Kidney (tissue), 14 donors: ENCODE data around the gene ZNF460. TPM values are rescaled to one million over a fixed set of nuclear protein-coding genes. Genes with fewer than 3 reads are reported as not detected.

ENCODE experiments used
- DNase-seq, 5 donors: peaks; one replicate each; pipeline ENCODE4 v3.0.0-alpha.2; 2013 to 2020
- FAIRE-seq: peaks from 2 replicates; lab custom pipeline; 2012; peaks lifted over from hg19 to GRCh38; lab: Jason Lieb, UNC
- H3K27ac ChIP-seq, 2 donors: one replicate each; pipeline ENCODE4 v1.7.0; 2013; ENCODE audit warnings: low read depth in 2 of 2, low read length in 2 of 2, inconsistent platforms in 1 of 2
- H3K27me3 ChIP-seq: one replicate; pipeline ENCODE4 v1.7.1; 2013; ENCODE audit warnings: low read length, inconsistent platforms; ENCODE audit not compliant: control insufficient read depth, insufficient read depth
- H3K36me3 ChIP-seq, 3 donors: one replicate each; pipeline versions ENCODE4 v1.7.0 to v1.7.1; 2013; ENCODE audit warnings: low read length in 3 of 3, control low read depth in 1 of 3, inconsistent platforms in 1 of 3; ENCODE audit not compliant: insufficient read depth in 3 of 3, control insufficient read depth in 2 of 3
- H3K4me1 ChIP-seq, 3 donors: one replicate each; pipeline versions ENCODE4 v1.7.0 to v1.7.1; 2013; ENCODE audit warnings: low read length in 3 of 3, inconsistent platforms in 1 of 3, low read depth in 1 of 3; ENCODE audit not compliant: control insufficient read depth in 2 of 3, insufficient read depth in 2 of 3
- H3K4me3 ChIP-seq, 3 donors: one replicate each; pipeline versions ENCODE4 v1.7.0 to v1.8.1; 2013; ENCODE audit warnings: low read length in 3 of 3, control low read depth in 1 of 3, inconsistent platforms in 1 of 3
- H3K9ac ChIP-seq, 3 donors: one replicate each; pipeline versions ENCODE4 v1.7.0 to v1.7.1; 2013; ENCODE audit warnings: low read length in 3 of 3, control low read depth in 1 of 3, inconsistent platforms in 1 of 3
- H3K9me3 ChIP-seq, 3 donors: one replicate each; pipeline versions ENCODE4 v1.7.0 to v1.7.1; 2013; ENCODE audit warnings: low read length in 3 of 3, control low read depth in 1 of 3, inconsistent platforms in 1 of 3; ENCODE audit not compliant: control insufficient read depth in 2 of 3, insufficient read depth in 1 of 3
- intact Hi-C: fragments of 100-400 bp; cut with DNase I; formaldehyde crosslinking; loops from one replicate; pipeline ENCODE4 v1.11.1; 2022
- polyA plus RNA-seq: library from polyadenylated mRNA; stranded (reverse); fragments of 350-450 nt; fragmentation: Illumina TruSeq; extraction: RNeasy Lipid Tissue Mini Kit (QIAGEN cat#74804); gene quantifications from one replicate; pipeline ENCODE4 v1.2.3, GENCODE V29; 2014; ENCODE audit warnings: low read depth, low replicate concordance; ENCODE audit not compliant: insufficient read depth
- total RNA-seq: library from RNA; stranded (reverse); fragmentation: NEBNext Ultra II Directional; extraction: Animal tissue kit (Norgen Biotek cat#: 25700); gene quantifications from one replicate; pipeline ENCODE4 v1.2.1, GENCODE V29; 2021
- TF ChIP-seq, protein P1 (sequence below): IDR thresholded peaks from 3 replicates; pipeline ENCODE4 v1.5.1; 2012; ENCODE audit warnings: mild to moderate bottlenecking, moderate library complexity, borderline replicate concordance; ENCODE audit not compliant: insufficient read depth; ENCODE audit errors: extremely low read depth
- donor health status: control.
- donor health status: control.
- donor health status: control.
- donor health status: control.
- donor health status: control.
- donor health status: DM: yes; HTN: yes; CAD: no.
- donor health status: Normal renal cell carcinoma (clear cell type).

Gene ZNF460
- total and polyA plus RNA-seq, 2 donors from 2014 or later = 0.62 to 81.3 TPM

DNA sequence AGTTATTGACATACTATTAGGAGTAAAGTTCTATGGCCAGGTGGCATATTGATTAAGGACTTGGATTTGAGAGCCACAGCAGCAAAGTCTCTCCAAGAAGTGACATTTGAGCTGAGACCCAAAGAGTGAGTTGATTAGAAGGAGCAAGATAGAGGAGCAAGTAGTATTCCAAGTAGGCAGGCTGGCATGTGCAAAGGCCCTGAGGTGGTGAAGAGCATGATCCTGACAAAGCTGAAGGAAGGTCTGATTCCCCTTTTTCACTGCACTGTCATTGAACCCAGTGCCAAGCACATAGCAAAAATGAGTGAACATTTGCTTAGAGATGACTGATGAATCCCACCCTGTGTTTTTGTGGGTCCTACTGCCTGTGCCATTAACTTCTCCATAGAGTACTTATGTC lies 44.7 kb downstream of the ZNF460 start:
- Histone ChIP-seq H3K27ac (no peak overlapping the region), H3K9me3 (peaks cover 0 to 5% (median 0%) of the 10 kb centered on the region in 3 donors), H3K9ac (no peak overlapping the region), H3K27me3 (no peaks in the 10 kb centered on the region), H3K4me3 (no peak overlapping the region), H3K4me1 (peaks cover 4 to 14% (median 10%) of the 10 kb centered on the region in 3 donors), H3K36me3 (peaks cover 21 to 47% (median 36%) of the 10 kb centered on the region in 3 donors)
- TF ChIP-seq, protein P1, sequence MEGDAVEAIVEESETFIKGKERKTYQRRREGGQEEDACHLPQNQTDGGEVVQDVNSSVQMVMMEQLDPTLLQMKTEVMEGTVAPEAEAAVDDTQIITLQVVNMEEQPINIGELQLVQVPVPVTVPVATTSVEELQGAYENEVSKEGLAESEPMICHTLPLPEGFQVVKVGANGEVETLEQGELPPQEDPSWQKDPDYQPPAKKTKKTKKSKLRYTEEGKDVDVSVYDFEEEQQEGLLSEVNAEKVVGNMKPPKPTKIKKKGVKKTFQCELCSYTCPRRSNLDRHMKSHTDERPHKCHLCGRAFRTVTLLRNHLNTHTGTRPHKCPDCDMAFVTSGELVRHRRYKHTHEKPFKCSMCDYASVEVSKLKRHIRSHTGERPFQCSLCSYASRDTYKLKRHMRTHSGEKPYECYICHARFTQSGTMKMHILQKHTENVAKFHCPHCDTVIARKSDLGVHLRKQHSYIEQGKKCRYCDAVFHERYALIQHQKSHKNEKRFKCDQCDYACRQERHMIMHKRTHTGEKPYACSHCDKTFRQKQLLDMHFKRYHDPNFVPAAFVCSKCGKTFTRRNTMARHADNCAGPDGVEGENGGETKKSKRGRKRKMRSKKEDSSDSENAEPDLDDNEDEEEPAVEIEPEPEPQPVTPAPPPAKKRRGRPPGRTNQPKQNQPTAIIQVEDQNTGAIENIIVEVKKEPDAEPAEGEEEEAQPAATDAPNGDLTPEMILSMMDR = no peak
- no peak for FAIRE-seq
- DNase-seq = no peak
- intact Hi-C loops = no loop called here

DNA sequence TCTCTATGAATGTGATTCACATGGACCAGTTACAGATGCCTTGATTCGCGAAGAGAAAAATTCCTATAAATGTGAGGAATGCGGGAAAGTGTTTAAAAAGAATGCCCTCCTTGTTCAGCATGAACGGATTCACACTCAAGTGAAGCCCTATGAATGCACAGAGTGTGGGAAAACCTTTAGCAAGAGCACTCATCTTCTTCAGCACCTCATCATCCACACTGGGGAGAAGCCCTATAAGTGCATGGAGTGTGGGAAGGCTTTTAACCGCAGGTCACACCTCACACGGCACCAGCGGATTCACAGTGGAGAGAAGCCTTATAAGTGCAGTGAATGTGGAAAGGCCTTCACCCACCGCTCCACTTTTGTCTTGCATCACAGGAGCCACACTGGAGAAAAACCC lies 47.7 kb downstream of the ZNF460 start:
- Histone ChIP-seq H3K9ac (no peak overlapping the region), H3K4me3 (no peak overlapping the region), H3K36me3 (peaks cover 20 to 47% (median 36%) of the 10 kb centered on the region in 3 donors), H3K27me3 (no peaks in the 10 kb centered on the region), H3K9me3 (peaks cover 0 to 5% (median 0%) of the 10 kb centered on the region in 3 donors), H3K27ac (no peak overlapping the region), H3K4me1 (no peaks in the 10 kb centered on the region)
- DNase-seq (no peak), FAIRE-seq (no peak)
- intact Hi-C loops = no loop called here
- TF ChIP-seq, protein P1 = no peak

DNA sequence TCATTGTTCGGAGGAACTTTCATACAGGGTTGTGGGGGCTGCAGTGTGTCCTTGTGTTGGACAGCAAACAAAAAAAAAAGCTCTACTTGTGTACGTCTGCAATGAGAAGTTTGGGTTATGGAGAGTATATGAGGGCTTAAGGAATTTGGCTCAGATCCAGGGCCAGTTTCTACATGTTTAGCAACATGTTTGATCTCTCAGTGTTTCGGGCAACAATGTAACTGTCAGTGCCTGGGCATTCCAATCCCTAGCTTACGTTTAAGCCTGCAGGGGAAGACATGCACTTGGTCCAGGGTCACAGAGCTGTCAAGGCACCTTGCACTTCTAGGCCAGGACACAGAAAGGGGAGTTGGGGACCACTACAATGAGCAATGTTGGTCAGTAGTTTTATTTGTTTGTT lies 53.9 kb downstream of the ZNF460 start:
- Histone ChIP-seq H3K4me1 (no peaks in the 10 kb centered on the region), H3K9ac (no peak overlapping the region), H3K27ac (no peak overlapping the region), H3K9me3 (no peaks in the 10 kb centered on the region), H3K27me3 (no peaks in the 10 kb centered on the region), H3K36me3 (peaks cover 0 to under 1% (median under 1%) of the 10 kb centered on the region in 3 donors), H3K4me3 (no peak overlapping the region)
- intact Hi-C loops = no loop called here
- TF ChIP-seq, protein P1 = no peak
- FAIRE-seq (no peak), DNase-seq (peak in 1 of 5 donors; percentile 7)

DNA sequence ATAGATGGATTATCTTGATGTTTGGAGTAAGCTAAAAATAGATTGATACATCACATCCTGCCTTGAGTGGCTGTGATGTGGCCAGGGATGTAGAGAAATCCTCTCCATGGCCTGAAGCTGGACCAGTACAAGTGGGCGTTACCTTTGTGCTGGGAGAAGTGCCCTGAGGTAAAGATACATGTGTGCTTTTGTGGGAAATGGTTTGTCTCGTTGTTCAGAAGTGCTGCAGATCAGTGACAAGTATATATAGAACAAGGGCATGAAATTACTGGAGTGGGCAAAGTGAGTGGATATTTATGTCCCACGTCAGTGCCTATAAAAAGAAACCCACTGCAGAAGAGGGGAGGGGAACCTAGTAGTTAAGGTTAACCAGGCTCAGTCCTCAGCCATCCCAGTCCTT lies 58.6 kb downstream of the ZNF460 start:
- no peaks in the 10 kb centered on the region for H3K4me1 ChIP-seq
- no peaks in the 10 kb centered on the region for H3K9me3 ChIP-seq
- no peak overlapping the region for H3K9ac ChIP-seq
- intact Hi-C loops = no loop called here
- TF ChIP-seq, protein P1 = no peak
- FAIRE-seq = no peak
- DNase-seq = no peak
- H3K36me3 ChIP-seq = no peaks in the 10 kb centered on the region
- no peaks in the 10 kb centered on the region for H3K27me3 ChIP-seq
- H3K4me3 ChIP-seq = no peak overlapping the region
- no peak overlapping the region for H3K27ac ChIP-seq
